Hindlimb muscle (tissue), 1 donor: Measurements from ENCODE around the gene WDR5B. TPM values are rescaled to one million over a fixed set of nuclear protein-coding genes. Genes with fewer than 3 reads are reported as not detected.
"Not testable (repeated sequence)": the region's sequence is repeated elsewhere in the genome, so short reads cannot be mapped to it uniquely, and the experiment has no call there.

Experiments
- DNase-seq: peaks from one replicate; pipeline ENCODE4 v3.0.0-alpha.2; 2013
- polyA plus RNA-seq: library from polyadenylated mRNA; unstranded; fragments of 120-200 nt; gene quantifications from one replicate; pipeline ENCODE4 v1.2.1, GENCODE V29; 2013; ENCODE audit not compliant: insufficient read length

Gene WDR5B
- polyA plus RNA-seq, 1 donor = 4.9 TPM

DNA sequence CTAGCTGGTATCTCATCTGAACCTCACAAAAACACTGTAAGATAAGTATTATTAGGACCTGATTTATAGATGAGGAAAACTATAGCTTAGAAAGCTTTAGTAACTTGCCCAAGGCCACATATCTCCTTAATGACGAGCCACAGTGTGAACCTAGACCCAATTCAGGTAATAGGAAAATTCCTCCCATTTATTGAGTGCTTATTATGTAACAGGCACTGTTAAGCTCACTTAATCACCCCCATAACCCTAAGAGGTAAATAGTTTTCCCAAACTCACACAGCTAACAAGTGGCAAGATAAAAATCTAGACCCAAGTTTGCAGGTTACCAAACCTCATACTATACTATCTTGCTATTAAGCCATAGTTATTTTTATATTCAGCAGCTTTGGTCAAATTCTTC is 7.9 kb downstream of the WDR5B start:
- DNase-seq = no peak

DNA sequence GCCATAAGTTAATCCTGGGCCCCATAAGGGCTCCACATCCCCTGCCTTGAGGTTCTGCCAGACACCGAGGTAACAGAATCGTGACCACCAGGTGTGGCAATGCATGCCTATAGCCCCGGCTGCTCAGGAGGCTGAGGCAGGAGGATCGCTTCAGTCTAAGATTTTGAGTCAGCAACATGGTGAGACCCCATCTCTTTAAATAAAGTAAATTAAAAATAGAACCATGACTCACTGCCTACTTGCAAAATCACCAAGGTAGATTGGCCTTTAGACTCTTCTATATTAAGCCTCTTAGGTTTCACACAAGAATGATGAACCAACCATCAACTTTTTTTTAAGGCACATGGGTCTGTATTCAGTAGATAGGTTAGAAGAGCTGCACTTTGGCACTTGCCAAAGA is 9.7 kb downstream of the WDR5B start:
- DNase-seq = no peak

GRCh38 chr3:122405015-122405414 is 10.8 kb downstream of the WDR5B start:
- no peak for DNase-seq

- no peak for DNase-seq
These were observed 12.4 kb downstream of the WDR5B start for GRCh38 chr3:122403489-122403888.

- no peak for DNase-seq
These were observed 16.9 kb downstream of the WDR5B start for GRCh38 chr3:122398920-122399319.

DNA sequence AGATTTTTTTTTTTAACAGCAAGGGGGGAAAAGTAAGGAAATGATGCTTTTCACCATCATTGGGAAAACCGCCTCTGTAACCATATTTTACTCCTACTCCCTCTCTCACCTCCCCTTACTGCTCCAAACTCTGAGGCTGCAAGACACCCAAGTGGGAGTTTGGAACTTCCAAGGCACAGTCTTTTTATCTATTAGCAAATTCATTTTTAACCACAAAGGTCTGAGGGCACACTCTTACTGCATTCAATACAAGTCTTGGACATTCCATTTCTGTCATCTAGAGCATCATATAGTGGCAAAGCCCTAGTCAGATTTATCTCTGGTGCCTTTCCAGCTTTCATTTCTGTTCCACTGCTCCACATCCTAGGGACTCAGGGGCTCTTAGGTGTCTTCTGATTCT is 18.7 kb downstream of the WDR5B start:
- no peak for DNase-seq

GRCh38 chr3:122396511-122396910 is 19.4 kb downstream of the WDR5B start:
- no peak for DNase-seq

DNA sequence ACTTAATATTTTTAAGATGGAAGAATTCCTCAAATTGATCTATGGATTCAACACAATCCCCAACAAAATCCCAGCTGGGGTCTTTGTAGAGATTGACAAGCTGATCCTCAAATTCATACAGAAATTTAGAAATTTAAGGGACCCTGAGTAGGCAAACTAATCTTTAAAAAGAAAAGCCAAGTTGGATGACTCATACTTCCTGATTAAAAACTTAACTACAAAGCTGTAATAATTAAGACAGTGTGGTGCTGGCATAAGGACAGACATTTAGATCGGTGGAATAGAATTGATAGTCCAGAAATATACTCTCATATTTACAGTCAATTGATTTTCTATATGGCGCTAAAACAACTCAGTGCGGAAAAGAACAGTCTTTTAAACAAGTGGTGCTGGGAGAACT is 20.3 kb downstream of the WDR5B start:
- DNase-seq = no peak

DNA sequence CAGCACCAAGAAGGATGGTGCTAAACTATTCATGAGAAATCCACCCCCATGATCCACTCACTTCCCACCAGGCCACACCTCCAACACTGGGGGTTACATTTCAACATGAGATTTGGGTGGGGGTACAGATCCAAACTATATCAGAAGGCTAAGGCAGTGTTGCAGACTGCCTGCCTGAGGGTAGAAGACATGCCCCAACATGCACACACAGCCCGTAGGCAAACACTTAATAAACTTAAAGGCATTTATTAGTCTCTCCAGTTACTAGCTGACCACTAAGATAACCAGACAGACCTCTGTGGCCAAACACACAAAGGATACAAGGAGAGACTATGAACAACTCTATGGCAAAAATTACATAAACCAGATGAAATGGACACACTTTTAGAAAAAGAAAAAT is 21.7 kb downstream of the WDR5B start:
- DNase-seq = no peak

GRCh38 chr3:122392868-122393844 is 22.7 kb downstream of the WDR5B start:
- no peak for DNase-seq

- DNase-seq = no peak
These were observed 24.0 kb downstream of the WDR5B start for GRCh38 chr3:122391681-122392446.

GRCh38 chr3:122390665-122391064 is 25.2 kb downstream of the WDR5B start:
- DNase-seq = no peak

- DNase-seq = no peak
These were observed 26.0 kb downstream of the WDR5B start for GRCh38 chr3:122389892-122390291.

DNA sequence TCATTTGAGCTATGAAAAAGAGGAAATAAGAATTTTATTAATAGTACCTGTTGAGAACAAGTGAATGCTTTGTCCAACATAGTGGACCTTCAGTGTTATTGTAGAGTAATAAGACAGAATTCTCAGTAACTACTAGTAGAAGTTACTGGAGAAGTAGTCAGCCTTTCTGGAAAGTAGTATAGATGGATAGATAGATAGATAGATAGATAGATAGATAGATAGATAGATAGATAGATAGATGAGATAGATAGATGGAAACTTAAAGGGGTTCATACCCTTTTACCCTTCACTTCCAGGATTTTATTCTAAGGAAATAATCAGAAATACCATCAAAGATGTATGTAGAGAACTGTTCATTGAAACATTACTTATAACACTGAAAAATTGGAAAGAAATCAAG is 26.7 kb downstream of the WDR5B start:
- DNase-seq = no peak

DNA sequence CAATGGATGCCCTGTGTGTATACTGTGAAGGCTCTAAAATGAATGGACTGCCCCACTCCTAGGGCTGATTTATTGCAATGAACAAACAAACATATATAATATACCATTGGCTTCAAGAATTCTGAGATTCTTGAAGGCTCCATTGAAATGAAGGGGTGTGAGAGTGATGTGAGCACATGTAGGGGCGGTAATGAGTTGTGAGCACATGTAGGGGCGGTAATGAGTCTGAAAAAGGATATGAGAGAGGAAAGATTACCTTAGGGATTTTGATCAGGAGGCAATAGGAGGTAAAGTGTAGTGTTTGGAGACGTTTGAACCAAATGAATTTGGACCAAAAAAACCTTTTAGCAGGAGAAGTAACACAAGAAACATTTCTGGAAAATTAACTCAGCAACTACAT is 28.2 kb downstream of the WDR5B start:
- DNase-seq = no peak

GRCh38 chr3:122383771-122384697 is 31.8 kb downstream of the WDR5B start, which contains the start of gene FAM162A:
TSS of gene FAM162A (plus strand) at chr3:122384182. CDS start at chr3:122384266, 84 bp downstream.
- peak; percentile 95 for DNase-seq

DNA sequence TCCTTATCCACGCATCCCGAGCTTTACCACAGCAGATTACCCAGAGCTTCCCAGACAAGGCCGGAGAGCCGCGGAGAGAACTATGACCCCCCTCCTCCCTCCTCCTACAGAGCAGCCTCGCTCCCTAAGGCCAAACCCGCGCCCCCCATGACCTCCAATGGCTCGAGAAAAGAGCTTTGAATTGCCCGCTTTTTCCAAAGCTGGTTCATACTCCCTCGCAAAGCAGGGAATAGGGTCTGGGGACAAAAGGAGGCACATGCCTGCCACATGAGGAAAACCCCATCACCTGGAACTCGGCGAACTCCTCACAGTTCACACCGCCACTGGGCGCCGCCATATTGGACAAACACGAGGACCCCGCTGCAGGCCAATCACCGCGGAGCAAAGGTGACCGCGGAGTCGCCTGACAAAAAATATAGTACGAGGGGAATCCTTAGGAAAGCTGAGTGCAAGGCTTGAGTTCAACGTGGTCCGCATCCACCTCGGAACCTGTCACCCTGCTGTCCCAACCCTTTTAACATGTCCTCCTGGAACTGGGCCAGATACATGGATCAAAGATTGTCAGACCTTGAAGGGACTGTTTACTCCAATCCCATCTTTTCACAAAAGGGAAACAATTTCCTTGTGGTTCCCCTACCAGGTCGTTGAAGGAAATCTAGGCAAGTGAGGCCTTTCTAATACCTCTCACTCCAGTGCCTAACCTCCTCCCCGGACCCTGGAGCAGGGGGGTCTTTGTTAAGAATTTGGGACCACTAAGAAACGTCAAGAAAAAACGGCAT is 32.8 kb downstream of the WDR5B start, which contains the start of gene MIX23:
Gene MIX23, minus strand, starts transcription at position 344 of the 779 bp plus-strand sequence. Its CDS starts 7 bp downstream, at position 337.
- DNase-seq = peak; percentile 90

DNA sequence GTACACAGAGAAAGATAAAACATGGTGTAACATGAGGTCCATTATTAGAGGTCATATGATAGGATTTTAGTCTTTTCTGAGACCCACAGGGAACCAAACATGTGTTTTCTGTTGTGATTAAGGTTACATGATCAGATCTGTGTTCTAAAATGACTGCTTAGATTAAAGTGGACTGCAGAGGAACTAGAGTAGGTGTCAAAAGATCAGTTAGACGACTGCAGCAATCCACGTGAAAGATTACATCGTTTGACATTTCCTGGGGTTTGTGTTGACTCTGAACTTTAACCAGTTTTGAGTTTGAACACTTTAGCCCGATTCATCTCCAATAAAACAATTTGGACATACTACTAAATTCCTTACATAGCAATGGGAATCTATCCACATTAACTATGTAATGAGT is 37.9 kb downstream of the WDR5B start:
- DNase-seq = no peak

- no peak for DNase-seq
These were observed 41.8 kb downstream of the WDR5B start for GRCh38 chr3:122374034-122374433.

DNA sequence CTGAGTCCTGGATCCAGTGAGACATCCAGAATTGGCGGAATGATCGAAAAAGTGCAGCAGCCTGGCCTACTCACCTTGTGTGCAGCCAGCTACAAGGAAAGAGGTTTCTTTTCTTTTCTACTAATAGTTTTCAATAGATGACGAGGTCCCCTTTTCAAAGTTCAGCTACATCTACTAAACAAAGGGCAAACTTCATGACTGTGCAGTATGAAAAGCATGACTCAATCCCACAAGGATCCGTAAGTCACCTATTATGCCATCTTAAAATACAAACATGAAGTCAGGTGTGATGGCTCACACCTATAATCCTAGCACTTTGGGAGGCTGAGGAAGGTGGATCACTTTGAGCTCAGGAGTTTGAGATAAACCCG is 49.5 kb downstream of the WDR5B start:
- no peak for DNase-seq

DNA sequence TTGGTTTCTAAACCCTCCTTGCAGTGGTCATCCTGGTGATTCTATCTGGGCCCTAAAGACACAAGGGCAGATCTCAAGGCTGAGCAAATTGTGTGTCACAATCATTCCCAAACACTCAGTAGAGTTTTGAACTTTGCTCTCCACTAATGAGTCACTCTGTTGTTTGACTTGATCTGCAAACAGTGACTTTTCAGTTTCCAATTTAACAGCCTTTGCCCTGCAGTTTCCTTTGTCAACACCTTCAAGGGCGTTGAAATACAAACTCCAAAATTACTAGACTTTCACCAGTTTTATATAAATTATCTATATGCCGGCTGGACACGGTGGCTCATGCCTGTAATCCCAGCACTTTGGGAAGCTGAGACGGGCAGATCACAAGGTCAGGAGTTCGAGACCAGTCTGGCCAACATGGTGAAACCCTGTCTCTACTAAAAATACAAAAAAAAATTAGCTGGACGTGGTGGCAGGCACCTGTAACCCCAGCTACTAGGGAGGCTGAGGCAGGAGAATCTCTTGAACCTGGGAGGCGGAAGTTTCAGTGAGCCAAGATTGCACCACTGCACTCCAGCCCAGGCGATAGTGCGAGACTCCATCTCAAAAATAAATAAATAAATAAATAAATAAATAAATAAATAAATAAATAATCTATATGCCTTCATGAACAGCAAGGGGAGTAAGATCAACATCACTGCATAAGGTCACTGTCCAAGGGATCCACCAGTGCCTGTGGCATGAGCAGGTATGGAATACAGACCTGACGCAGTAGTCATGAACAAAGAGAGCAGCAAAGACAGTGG is 50.1 kb downstream of the WDR5B start:
- not testable (repeated sequence) for DNase-seq
